Measurements from ENCODE around the gene IFI30.

Gene IFI30

GRCh38 chr19:18140473-18140872 is 33.1 kb upstream of the IFI30 start:
- TF ChIP-seq CTCF (IDR thresholded peaks at IDR 0.05; ENCODE audit: low read depth, low read length) = no peak
- Histone ChIP-seq H3K27ac (no peak overlapping the region), H3K9me3 (ENCODE audit: severe bottlenecking) (no peaks in the 10 kb centered on the region), H3K27me3 (ENCODE audit: insufficient read depth, low read depth, severe bottlenecking) (no peaks in the 10 kb centered on the region), H3K36me3 (peaks cover 71% of the 10 kb centered on the region), H3K4me3 (ENCODE audit: low read depth, low read length) (no peak overlapping the region)
- DNase-seq = no peak

- TF ChIP-seq CTCF (IDR thresholded peaks at IDR 0.05; ENCODE audit: low read depth, low read length) = no peak
- Histone ChIP-seq H3K27ac (no peak overlapping the region), H3K9me3 (ENCODE audit: severe bottlenecking) (no peaks in the 10 kb centered on the region), H3K27me3 (ENCODE audit: insufficient read depth, low read depth, severe bottlenecking) (no peaks in the 10 kb centered on the region), H3K36me3 (peaks cover 73% of the 10 kb centered on the region), H3K4me3 (ENCODE audit: low read depth, low read length) (no peak overlapping the region)
- DNase-seq = no peak
Measured at GRCh38 chr19:18141031-18141430, 32.6 kb upstream of the IFI30 start.

- Histone ChIP-seq H3K4me3 (ENCODE audit: low read depth, low read length) (no peak overlapping the region), H3K27me3 (ENCODE audit: insufficient read depth, low read depth, severe bottlenecking) (no peaks in the 10 kb centered on the region), H3K27ac (no peak overlapping the region), H3K9me3 (ENCODE audit: severe bottlenecking) (no peaks in the 10 kb centered on the region), H3K36me3 (peaks cover 68% of the 10 kb centered on the region)
- no peak for TF ChIP-seq CTCF (IDR thresholded peaks at IDR 0.05; ENCODE audit: low read depth, low read length)
- no peak for DNase-seq
Measured at GRCh38 chr19:18143902-18144301, 29.7 kb upstream of the IFI30 start.

GRCh38 chr19:18144361-18144760 is 29.3 kb upstream of the IFI30 start:
- DNase-seq = no peak
- H3K27me3 ChIP-seq (ENCODE audit: insufficient read depth, low read depth, severe bottlenecking) = no peaks in the 10 kb centered on the region
- no peak for TF ChIP-seq CTCF (IDR thresholded peaks at IDR 0.05; ENCODE audit: low read depth, low read length)
- H3K4me3 ChIP-seq (ENCODE audit: low read depth, low read length) = no peak overlapping the region
- H3K36me3 ChIP-seq = peaks cover 63% of the 10 kb centered on the region
- no peaks in the 10 kb centered on the region for H3K9me3 ChIP-seq (ENCODE audit: severe bottlenecking)
- H3K27ac ChIP-seq = no peak overlapping the region

- no peak for TF ChIP-seq CTCF (IDR thresholded peaks at IDR 0.05; ENCODE audit: low read depth, low read length)
Measured at GRCh38 chr19:18144906-18145305, 28.7 kb upstream of the IFI30 start.

GRCh38 chr19:18145391-18145999 is 28.1 kb upstream of the IFI30 start:
- H3K27ac ChIP-seq = no peak overlapping the region
- H3K9me3 ChIP-seq (ENCODE audit: severe bottlenecking) = no peaks in the 10 kb centered on the region
- H3K4me3 ChIP-seq (ENCODE audit: low read depth, low read length) = no peak overlapping the region
- peaks cover 60% of the 10 kb centered on the region for H3K36me3 ChIP-seq
- no peaks in the 10 kb centered on the region for H3K27me3 ChIP-seq (ENCODE audit: insufficient read depth, low read depth, severe bottlenecking)
- no peak for DNase-seq
- TF ChIP-seq CTCF (IDR thresholded peaks at IDR 0.05; ENCODE audit: low read depth, low read length) = no peak

More at GRCh38 chr19:18144906-18145305, 28.7 kb upstream of the IFI30 start:
- no peak overlapping the region for H3K27ac ChIP-seq
- H3K9me3 ChIP-seq (ENCODE audit: severe bottlenecking) = no peaks in the 10 kb centered on the region
- H3K4me3 ChIP-seq (ENCODE audit: low read depth, low read length) = no peak overlapping the region
- no peak for DNase-seq
- H3K36me3 ChIP-seq = peaks cover 62% of the 10 kb centered on the region
- H3K27me3 ChIP-seq (ENCODE audit: insufficient read depth, low read depth, severe bottlenecking) = no peaks in the 10 kb centered on the region

Measured in WERI-Rb-1 (cell line).